DOHH2 (cell line): ENCODE results near the gene N4BP3.

Source experiments
- H3F3A ChIP-seq: fragments of 200-600 bp; sonication (generic), shearing (Covaris generic); 2 replicates; pipeline ENCODE4 v1.6.0; 2016; ENCODE audit warnings: antibody characterized with exemption, mild to moderate bottlenecking; ENCODE audit not compliant: control insufficient read depth, insufficient read depth
- H3K27ac ChIP-seq: fragments of 200-600 bp; sonication (generic); 2 replicates; pipeline ENCODE4 v1.5.1; 2014; ENCODE audit warnings: low read depth, mild to moderate bottlenecking, low read length, moderate library complexity
- H3K27me3 ChIP-seq: fragments of 200-600 bp; sonication (generic); 2 replicates; pipeline ENCODE4 v1.6.1; 2014; ENCODE audit warnings: mild to moderate bottlenecking, low read length, mixed read lengths; ENCODE audit not compliant: control insufficient read depth
- H3K36me3 ChIP-seq: fragments of 200-600 bp; sonication (generic); 2 replicates; pipeline ENCODE4 v1.6.1; 2014; ENCODE audit warnings: mild to moderate bottlenecking, low read length, moderate library complexity, mixed read lengths; ENCODE audit not compliant: control insufficient read depth
- H3K4me1 ChIP-seq: fragments of 200-600 bp; sonication (generic); 2 replicates; pipeline ENCODE4 v1.6.1; 2014; ENCODE audit warnings: mild to moderate bottlenecking, low read length, mixed read lengths; ENCODE audit not compliant: control insufficient read depth
- H3K4me2 ChIP-seq: fragments of 200-600 bp; sonication (generic); 2 replicates; pipeline ENCODE4 v1.6.0; 2014; ENCODE audit warnings: mild to moderate bottlenecking, low read length, moderate library complexity
- H3K4me3 ChIP-seq: fragments of 200-600 bp; sonication (generic); 2 replicates; pipeline ENCODE4 v1.5.1; 2014; ENCODE audit warnings: mild to moderate bottlenecking, low read length, mixed read lengths
- H3K79me2 ChIP-seq: fragments of 200-600 bp; sonication (generic); 2 replicates; pipeline ENCODE4 v1.6.1; 2014; ENCODE audit warnings: mild to moderate bottlenecking, low read length, mixed read lengths; ENCODE audit not compliant: control insufficient read depth
- H3K9me2 ChIP-seq: fragments of 200-600 bp; sonication (generic); replicated peaks from 2 replicates; pipeline ENCODE4 v1.6.1; 2014; ENCODE audit warnings: mild to moderate bottlenecking, low read length, mixed read lengths; ENCODE audit not compliant: control insufficient read depth
- H3K9me3 ChIP-seq: fragments of 200-600 bp; sonication (generic); 2 replicates; pipeline ENCODE4 v1.6.1; 2014; ENCODE audit warnings: antibody characterized with exemption, low read length, mixed read lengths; ENCODE audit not compliant: control insufficient read depth, insufficient read depth
- H4K20me1 ChIP-seq: fragments of 200-600 bp; sonication (generic); 2 replicates; pipeline ENCODE4 v1.6.0; 2014; ENCODE audit warnings: low read depth, mild to moderate bottlenecking, antibody characterized with exemption, low read length, moderate library complexity; ENCODE audit not compliant: control insufficient read depth, insufficient read depth
- EZH2phosphoT487 ChIP-seq: fragments of 200-600 bp; sonication (generic); IDR thresholded peaks from 2 replicates; pipeline ENCODE4 v1.6.1; 2017; ENCODE audit warnings: borderline replicate concordance, mild to moderate bottlenecking, antibody characterized with exemption, low read length, moderate library complexity, mixed read lengths
- TF ChIP-seq, protein P1 (sequence below): fragments of 200-600 bp; sonication (generic); IDR thresholded peaks from one replicate; pipeline ENCODE4 v1.5.1; 2014; ENCODE audit warnings: antibody characterized with exemption, mild to moderate bottlenecking, low read depth, low read length; ENCODE audit not compliant: poor library complexity, severe bottlenecking

Gene N4BP3

DNA sequence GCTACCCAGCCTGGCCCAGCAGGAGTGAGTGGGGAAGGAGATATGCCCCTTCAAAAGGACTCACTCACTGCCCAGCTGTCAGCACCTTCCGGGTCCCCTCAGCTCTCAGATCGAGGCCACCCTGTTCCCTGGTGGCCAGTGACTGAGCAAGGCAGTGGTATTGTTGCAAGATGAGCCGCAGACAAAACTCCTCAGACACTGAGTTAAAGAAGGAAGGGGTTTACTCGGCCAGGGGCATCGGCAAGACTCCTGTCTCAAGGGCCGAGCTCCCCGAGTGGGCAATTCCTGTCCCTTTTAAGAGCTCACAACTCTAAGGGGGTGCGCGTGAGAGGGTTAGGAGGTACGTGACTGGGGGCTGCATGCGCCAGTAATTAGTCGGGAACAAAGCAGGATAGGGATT lies 9.7 kb upstream of the N4BP3 start:
- no peaks in the 10 kb centered on the region for H3F3A ChIP-seq
- H3K79me2 ChIP-seq: no peaks in the 10 kb centered on the region
- peaks cover 22% of the 10 kb centered on the region for H3K4me1 ChIP-seq
- no peaks in the 10 kb centered on the region for H3K27me3 ChIP-seq
- no peak overlapping the region for H3K4me2 ChIP-seq
- H4K20me1 ChIP-seq: no peaks in the 10 kb centered on the region
- no peaks in the 10 kb centered on the region for H3K9me3 ChIP-seq
- no peaks in the 10 kb centered on the region for H3K9me2 ChIP-seq
- H3K27ac ChIP-seq: no peak overlapping the region
- TF ChIP-seq, protein P1, sequence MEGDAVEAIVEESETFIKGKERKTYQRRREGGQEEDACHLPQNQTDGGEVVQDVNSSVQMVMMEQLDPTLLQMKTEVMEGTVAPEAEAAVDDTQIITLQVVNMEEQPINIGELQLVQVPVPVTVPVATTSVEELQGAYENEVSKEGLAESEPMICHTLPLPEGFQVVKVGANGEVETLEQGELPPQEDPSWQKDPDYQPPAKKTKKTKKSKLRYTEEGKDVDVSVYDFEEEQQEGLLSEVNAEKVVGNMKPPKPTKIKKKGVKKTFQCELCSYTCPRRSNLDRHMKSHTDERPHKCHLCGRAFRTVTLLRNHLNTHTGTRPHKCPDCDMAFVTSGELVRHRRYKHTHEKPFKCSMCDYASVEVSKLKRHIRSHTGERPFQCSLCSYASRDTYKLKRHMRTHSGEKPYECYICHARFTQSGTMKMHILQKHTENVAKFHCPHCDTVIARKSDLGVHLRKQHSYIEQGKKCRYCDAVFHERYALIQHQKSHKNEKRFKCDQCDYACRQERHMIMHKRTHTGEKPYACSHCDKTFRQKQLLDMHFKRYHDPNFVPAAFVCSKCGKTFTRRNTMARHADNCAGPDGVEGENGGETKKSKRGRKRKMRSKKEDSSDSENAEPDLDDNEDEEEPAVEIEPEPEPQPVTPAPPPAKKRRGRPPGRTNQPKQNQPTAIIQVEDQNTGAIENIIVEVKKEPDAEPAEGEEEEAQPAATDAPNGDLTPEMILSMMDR: no peak
- no peak for TF ChIP-seq EZH2phosphoT487
- no peak overlapping the region for H3K4me3 ChIP-seq
- H3K36me3 ChIP-seq: no peaks in the 10 kb centered on the region

DNA sequence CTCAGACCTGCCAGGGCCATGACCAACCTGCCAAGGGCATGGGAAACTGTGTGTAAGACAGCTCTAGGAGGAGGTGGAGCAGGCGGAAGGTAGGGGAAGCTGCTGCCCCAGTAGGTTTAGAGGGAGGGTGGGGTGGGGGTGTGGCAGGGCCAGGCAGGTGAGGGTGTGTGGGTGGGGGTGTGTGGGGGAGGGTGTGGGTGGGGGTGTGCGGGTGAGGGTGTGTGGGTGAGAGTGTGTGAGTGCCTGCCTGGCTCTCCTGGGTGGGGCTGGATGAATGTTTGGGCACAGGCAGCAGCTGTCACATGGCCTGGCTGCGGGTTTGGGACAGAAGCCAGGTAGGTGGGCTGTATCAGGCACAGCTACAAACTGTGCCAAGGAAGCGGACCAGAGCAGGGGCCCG lies 8.8 kb upstream of the N4BP3 start:
- Histone ChIP-seq H3K9me3 (no peaks in the 10 kb centered on the region), H4K20me1 (no peaks in the 10 kb centered on the region), H3K4me3 (no peak overlapping the region), H3K9me2 (no peaks in the 10 kb centered on the region), H3F3A (no peaks in the 10 kb centered on the region), H3K27me3 (no peaks in the 10 kb centered on the region), H3K4me1 (peaks cover 28% of the 10 kb centered on the region), H3K79me2 (no peaks in the 10 kb centered on the region), H3K27ac (no peak overlapping the region), H3K36me3 (no peaks in the 10 kb centered on the region), H3K4me2 (no peak overlapping the region)
- no peak for TF ChIP-seq EZH2phosphoT487
- TF ChIP-seq, protein P1: no peak

DNA sequence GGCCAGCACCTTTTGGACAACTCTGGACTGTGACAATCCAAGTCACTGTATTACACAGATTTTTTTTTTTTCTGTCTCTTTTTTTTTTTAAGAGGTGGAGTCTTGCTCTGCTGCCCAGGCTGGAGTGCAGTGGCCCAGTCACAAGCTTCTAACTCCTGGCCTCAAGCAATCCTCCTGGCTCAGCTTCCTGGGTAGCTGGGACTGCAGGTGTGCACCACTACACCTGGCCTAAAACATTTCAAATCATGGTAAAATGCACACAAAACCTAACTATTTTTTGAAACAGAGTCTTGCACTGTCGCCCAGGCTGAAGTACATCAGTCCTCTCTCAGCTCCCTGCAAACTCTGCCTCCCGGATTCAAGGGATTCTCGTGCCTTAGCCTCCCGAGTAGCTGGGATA lies 7.2 kb upstream of the N4BP3 start:
- H3K36me3 ChIP-seq: no peaks in the 10 kb centered on the region
- no peaks in the 10 kb centered on the region for H3K79me2 ChIP-seq
- no peaks in the 10 kb centered on the region for H4K20me1 ChIP-seq
- H3K9me3 ChIP-seq: no peaks in the 10 kb centered on the region
- no peaks in the 10 kb centered on the region for H3K9me2 ChIP-seq
- TF ChIP-seq, protein P1: no peak
- TF ChIP-seq EZH2phosphoT487: no peak
- H3K4me1 ChIP-seq: peaks cover 28% of the 10 kb centered on the region
- no peaks in the 10 kb centered on the region for H3F3A ChIP-seq
- no peak overlapping the region for H3K27ac ChIP-seq
- no peaks in the 10 kb centered on the region for H3K27me3 ChIP-seq
- H3K4me2 ChIP-seq: no peak overlapping the region
- H3K4me3 ChIP-seq: no peak overlapping the region
